K562 (cell line): ENCODE results near the gene MAZ. TPM values are rescaled to one million over a fixed set of nuclear protein-coding genes. Genes with fewer than 3 reads are reported as not detected.
A peak's percentile ranks its signal among the peaks of the same experiment; 100 is the strongest.

ENCODE experiments used
- ATF2 ChIP-seq: sonication (generic); formaldehyde crosslinking; IDR thresholded peaks from 2 replicates; pipeline ENCODE4 v1.8.1; 2022; ENCODE audit warnings: missing genetic modification reagents
- CTBP1 ChIP-seq: fragments of 450-650 bp; IDR thresholded peaks from 2 replicates; pipeline ENCODE4 v1.6.1; 2016; ENCODE audit warnings: borderline replicate concordance
- GTF3C2 ChIP-seq: IDR thresholded peaks from 3 replicates; pipeline ENCODE4 v1.6.1; 2011; ENCODE audit warnings: borderline replicate concordance, mild to moderate bottlenecking, moderate library complexity; ENCODE audit not compliant: insufficient read length; ENCODE audit errors: extremely low read depth
- HNRNPUL1 ChIP-seq: fragments of 200-400 bp; formaldehyde crosslinking; IDR thresholded peaks from 2 replicates; pipeline ENCODE4 v1.6.1; 2017; ENCODE audit warnings: low read length
- LARP7 ChIP-seq: fragments of 450-650 bp; IDR thresholded peaks from 2 replicates; pipeline ENCODE4 v1.6.1; 2016
- LEF1 ChIP-seq: fragments of 450-650 bp; IDR thresholded peaks from 2 replicates; pipeline ENCODE4 v1.6.1; 2016; ENCODE audit warnings: mild to moderate bottlenecking
- MTF1 ChIP-seq: fragments of 250-450 bp; sonication (Bioruptor Pico); IDR thresholded peaks from 2 replicates; pipeline ENCODE4 v1.9.0; 2021; ENCODE audit warnings: moderate library complexity, mild to moderate bottlenecking, inconsistent platforms, borderline replicate concordance
- NEUROD1 ChIP-seq: fragments of 150-350 bp; IDR thresholded peaks from 2 replicates; pipeline ENCODE4 v1.6.1; 2014; ENCODE audit warnings: borderline replicate concordance, low read length, low read depth; ENCODE audit not compliant: partially characterized antibody
- PCBP1 ChIP-seq: fragments of 200-400 bp; formaldehyde crosslinking; IDR thresholded peaks from 2 replicates; pipeline ENCODE4 v1.6.1; 2018; ENCODE audit warnings: mild to moderate bottlenecking, low read depth, low read length; ENCODE audit not compliant: poor library complexity, severe bottlenecking
- ZBTB11 ChIP-seq, 3 experiments: fragments of 200-800 bp in 1 of 3; fragments of 250-450 bp in 1 of 3; fragments of 450-650 bp in 1 of 3; sonication (Bioruptor Pico) in 1 of 3; sonication (Bioruptor generic) in 1 of 3; formaldehyde crosslinking in 1 of 3; IDR thresholded peaks; 2 replicates each; pipeline versions ENCODE4 v1.6.1 to v1.8.0; 2016 to 2022; ENCODE audit warnings: mild to moderate bottlenecking in 2 of 3, missing genetic modification characterization in 2 of 3, missing compliant biosample characterization in 1 of 3, moderate library complexity in 1 of 3
- ZNF592 ChIP-seq: fragments of 450-650 bp; IDR thresholded peaks from 2 replicates; pipeline ENCODE4 v1.6.1; 2017; ENCODE audit warnings: antibody characterized with exemption, mild to moderate bottlenecking
- ZNF76 ChIP-seq: fragments of 250-450 bp; sonication (Bioruptor Pico); IDR thresholded peaks from 2 replicates; pipeline ENCODE4 v1.4.0; 2020; ENCODE audit warnings: mild to moderate bottlenecking, moderate library complexity, borderline replicate concordance
- ZNF785 ChIP-seq: fragments of 250-450 bp; sonication (Bioruptor Pico); IDR thresholded peaks from 2 replicates; pipeline ENCODE4 v1.4.0; 2020; ENCODE audit warnings: mild to moderate bottlenecking
- polyA plus RNA-seq, 8 experiments: library from polyadenylated mRNA; depleted of rRNA in 4 of 8; stranded (reverse) in 5 of 8; unstranded in 3 of 8; fragments of >200 nt; fragmentation: Nextera tagmentation in 2 of 8; fragmentation: Illumina TruSeq in 1 of 8; extraction: Ambion mirVana in 2 of 8; extraction: Trizol in 1 of 8; gene quantifications; 2 replicates each; pipeline versions ENCODE4 v1.2.1 to v1.2.3, GENCODE V29; 2011 to 2014; ENCODE audit warnings: inconsistent platforms in 1 of 8, missing spikeins in 1 of 8
- total RNA-seq, 7 experiments: library from RNA; depleted of rRNA in 6 of 7; stranded (reverse); fragments of >200 nt in 6 of 7; fragmentation: Illumina TruSeq in 2 of 7; extraction: Trizol in 2 of 7; gene quantifications; 2 replicates each; pipeline versions ENCODE4 v1.2.1 to v1.2.3, GENCODE V29; 2011 to 2021; ENCODE audit warnings: low replicate concordance in 1 of 7

MAZ gene
- total and polyA plus RNA-seq, 9 of the 15 experiments (the other 6 are each of a cell fraction or from before 2014, with no cell fraction given) = 45.4 to 532 (median 250) TPM

- TF ChIP-seq PCBP1 (peak; percentile 61), ZBTB11 (CRISPR knock-in tag; IDR thresholded peaks at IDR 0.05) (peak in 1 of 3 experiments; percentile 83; a peak in 2 of 6 replicates), LEF1 (peak; percentile 37; the same call in 1 of the 2 replicates), ZNF592 (0 out of 2 replicates have a peak, but pooled peaks have one; percentile 53), ZNF76 (no peak), CTBP1 (peak; percentile 81; the same call in 1 of the 2 replicates), LARP7 (no peak), GTF3C2 (no peak), ATF2 (CRISPR knock-in tag) (no peak), NEUROD1 (peak; percentile 34), MTF1 (CRISPR knock-in tag) (no peak), HNRNPUL1 (no peak), ZNF785 (CRISPR knock-in tag) (no peak)
These were observed 9.7 kb downstream of the MAZ start, which contains the start of gene PAGR1 (continued) for GRCh38 chr16:29815793-29816693.
